ENCODE measurements around the gene CD300A.
"Not testable (repeated sequence)": the region's sequence is repeated elsewhere in the genome, so short reads cannot be mapped to it uniquely, and the experiment has no call there.

Gene CD300A

GRCh38 chr17:74472890-74473289, 6.5 kb downstream of the CD300A start:
- no peak for TF ChIP-seq POLR2A (IDR thresholded peaks at IDR 0.05; ENCODE audit: low read depth, low read length)
- DNase-seq (ENCODE audit: insufficient read length, low spot score) (no peak), FAIRE-seq (no peak)

- TF ChIP-seq POLR2A (IDR thresholded peaks at IDR 0.05; ENCODE audit: low read depth, low read length), result no peak
- no peak for FAIRE-seq
- no peak for DNase-seq (ENCODE audit: insufficient read length, low spot score)
Measured at GRCh38 chr17:74473294-74473693, 6.9 kb downstream of the CD300A start.

GRCh38 chr17:74474043-74474792, 7.8 kb downstream of the CD300A start:
- DNase-seq (ENCODE audit: insufficient read length, low spot score) (no peak), FAIRE-seq (no peak)
- no peak for TF ChIP-seq POLR2A (IDR thresholded peaks at IDR 0.05; ENCODE audit: low read depth, low read length)

DNA sequence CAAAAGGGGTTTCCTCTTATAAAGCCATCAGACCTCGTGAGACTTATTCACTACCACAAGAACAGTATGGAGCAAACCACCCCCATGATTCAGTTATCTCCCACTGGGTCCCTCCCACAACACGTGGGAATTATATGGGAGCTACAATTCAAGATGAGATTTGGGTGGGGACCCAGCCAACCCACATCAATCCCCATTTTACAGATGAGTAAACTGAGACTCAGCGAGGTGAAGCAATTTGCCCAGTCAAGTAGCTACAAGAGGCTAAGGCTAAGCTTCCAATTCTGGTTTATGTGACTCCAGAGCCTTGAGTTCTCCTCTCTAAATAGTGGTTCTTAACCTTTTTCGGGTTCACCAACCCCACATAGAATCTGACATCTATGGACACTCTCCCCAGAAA, 8.8 kb downstream of the CD300A start:
- no peak for DNase-seq (ENCODE audit: insufficient read length, low spot score)
- no peak for TF ChIP-seq POLR2A (IDR thresholded peaks at IDR 0.05; ENCODE audit: low read depth, low read length)
- FAIRE-seq, result no peak

DNA sequence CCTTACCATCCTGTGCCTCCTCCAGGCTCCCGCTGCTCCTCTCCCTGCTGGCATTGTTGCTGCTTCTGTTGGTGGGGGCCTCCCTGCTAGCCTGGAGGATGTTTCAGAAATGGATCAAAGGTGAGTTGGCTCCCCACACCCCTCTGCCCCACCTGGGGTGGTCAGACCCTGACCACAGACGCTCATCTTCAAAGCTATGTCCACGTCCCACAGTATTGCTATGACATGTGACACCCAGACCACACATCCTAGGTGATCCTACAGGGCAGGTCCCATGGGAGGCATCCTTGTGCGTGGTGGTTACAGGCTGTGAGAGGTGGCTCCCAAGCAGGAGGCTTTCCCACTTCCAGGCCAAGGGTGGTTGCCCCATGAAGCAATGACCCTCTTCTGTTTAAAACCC, 11.0 kb downstream of the CD300A start:
- DNase-seq (ENCODE audit: insufficient read length, low spot score) (no peak), FAIRE-seq (no peak)
- no peak for TF ChIP-seq POLR2A (IDR thresholded peaks at IDR 0.05; ENCODE audit: low read depth, low read length)

DNA sequence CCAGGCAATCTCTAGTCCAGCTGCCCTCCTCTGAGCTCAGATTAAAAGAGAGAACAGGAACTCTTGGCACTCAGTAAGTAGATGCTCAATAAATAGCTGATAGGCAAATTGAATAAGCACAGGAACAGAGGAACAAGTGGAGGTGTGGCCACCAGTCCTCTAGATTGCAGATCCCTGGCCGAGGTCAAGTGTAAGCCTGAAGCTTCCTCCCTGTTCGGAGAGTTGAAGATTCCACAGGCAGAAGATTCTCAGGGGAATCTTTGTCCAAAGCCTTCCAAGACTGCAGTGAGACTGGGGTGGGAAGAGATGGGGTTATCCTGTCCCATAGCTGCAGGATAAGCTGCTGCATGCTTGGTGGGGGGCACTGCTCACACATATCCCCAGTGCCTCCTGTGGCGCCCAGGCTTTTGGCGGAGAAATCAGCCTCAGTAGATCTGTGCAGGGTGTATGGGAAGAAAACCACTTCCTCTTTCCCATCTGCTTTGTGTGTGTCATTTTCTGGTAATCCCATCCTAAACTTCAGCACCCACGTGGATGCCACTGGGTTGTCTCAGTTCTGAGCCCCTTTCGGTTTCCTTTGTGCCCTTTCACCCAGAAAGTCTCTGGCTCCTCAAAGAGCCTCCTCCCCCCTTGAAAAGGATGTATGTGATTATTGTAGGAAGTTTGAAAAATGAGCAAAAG, 12.1 kb downstream of the CD300A start:
- FAIRE-seq (no peak), DNase-seq (ENCODE audit: insufficient read length, low spot score) (no peak)
- no peak for TF ChIP-seq POLR2A (IDR thresholded peaks at IDR 0.05; ENCODE audit: low read depth, low read length)

GRCh38 chr17:74480290-74480689, 13.9 kb downstream of the CD300A start:
- no peak for TF ChIP-seq POLR2A (IDR thresholded peaks at IDR 0.05; ENCODE audit: low read depth, low read length)
- DNase-seq (ENCODE audit: insufficient read length, low spot score), result no peak
- FAIRE-seq, result no peak

- no peak for FAIRE-seq
Measured at GRCh38 chr17:74481621-74482020, 15.2 kb downstream of the CD300A start.

DNA sequence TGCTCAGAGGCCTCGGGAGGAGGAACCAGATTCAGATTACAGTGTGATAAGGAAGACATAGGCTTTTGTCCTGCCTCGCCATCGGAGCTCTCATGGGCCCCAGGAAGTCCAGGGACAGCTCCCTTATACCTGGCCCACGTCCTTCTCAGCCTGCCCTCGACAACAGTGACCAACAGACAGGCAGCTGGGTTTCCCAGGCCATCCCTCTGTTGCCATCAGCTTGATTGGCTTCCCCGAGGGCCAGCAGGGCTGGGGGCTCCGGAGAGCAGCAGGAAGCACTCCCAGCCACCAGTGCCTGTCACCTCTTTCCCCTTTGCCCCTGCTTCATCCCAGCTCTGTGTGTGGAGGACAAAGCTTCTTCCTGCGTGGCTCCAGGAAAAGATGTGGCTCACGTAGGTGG, 17.6 kb downstream of the CD300A start:
- no peak for TF ChIP-seq POLR2A (IDR thresholded peaks at IDR 0.05; ENCODE audit: low read depth, low read length)
- DNase-seq (ENCODE audit: insufficient read length, low spot score) (no peak), FAIRE-seq (no peak)

More at GRCh38 chr17:74481621-74482020, 15.2 kb downstream of the CD300A start:
- DNase-seq (ENCODE audit: insufficient read length, low spot score), result no peak
- TF ChIP-seq POLR2A (IDR thresholded peaks at IDR 0.05; ENCODE audit: low read depth, low read length), result no peak

GRCh38 chr17:74485022-74485743, 18.7 kb downstream of the CD300A start:
- FAIRE-seq (no peak), DNase-seq (ENCODE audit: insufficient read length, low spot score) (no peak)
- TF ChIP-seq POLR2A (IDR thresholded peaks at IDR 0.05; ENCODE audit: low read depth, low read length), result no peak

- FAIRE-seq, result no peak
- no peak for TF ChIP-seq POLR2A (IDR thresholded peaks at IDR 0.05; ENCODE audit: low read depth, low read length)
- DNase-seq (ENCODE audit: insufficient read length, low spot score), result no peak
Measured at GRCh38 chr17:74485841-74486240, 19.4 kb downstream of the CD300A start.

- not testable (repeated sequence) for DNase-seq (ENCODE audit: insufficient read length, low spot score); FAIRE-seq
Measured at GRCh38 chr17:74488276-74488675, 21.8 kb downstream of the CD300A start.

DNA sequence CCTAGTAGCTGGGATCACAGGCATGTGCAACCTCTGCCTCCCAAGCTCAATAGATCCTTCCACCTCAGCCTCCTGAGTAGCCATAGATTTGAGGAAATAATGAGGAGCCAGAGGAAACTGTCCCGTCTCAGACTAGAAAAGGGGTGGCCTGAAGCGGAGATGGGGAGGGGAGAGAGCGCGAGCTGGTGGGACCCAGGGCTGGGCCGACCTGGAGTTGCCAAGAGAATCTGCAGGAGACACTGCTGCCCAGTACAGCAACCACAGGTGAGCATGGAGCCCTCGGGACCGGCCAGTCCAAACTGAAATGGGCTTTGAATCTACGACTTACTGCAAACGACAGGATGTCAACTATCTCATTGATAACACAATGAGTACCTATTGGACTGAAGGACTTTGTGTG, 24.3 kb downstream of the CD300A start:
- no peak for DNase-seq (ENCODE audit: insufficient read length, low spot score)
- TF ChIP-seq POLR2A (IDR thresholded peaks at IDR 0.05; ENCODE audit: low read depth, low read length), result no peak
- no peak for FAIRE-seq

- no peak for FAIRE-seq
- no peak for TF ChIP-seq POLR2A (IDR thresholded peaks at IDR 0.05; ENCODE audit: low read depth, low read length)
- DNase-seq (ENCODE audit: insufficient read length, low spot score), result no peak
Measured at GRCh38 chr17:74491626-74492025, 25.2 kb downstream of the CD300A start.

All from H54 (cell line).